Activated T-cell treated with anti-CD3 and anti-CD28 coated beads for 4 hours (primary cell): ENCODE data around the gene MARCKS.

ENCODE experiments used
- DNase-seq: peaks from one replicate; pipeline ENCODE4 v3.0.0-alpha.2; 2020

Gene MARCKS

DNA sequence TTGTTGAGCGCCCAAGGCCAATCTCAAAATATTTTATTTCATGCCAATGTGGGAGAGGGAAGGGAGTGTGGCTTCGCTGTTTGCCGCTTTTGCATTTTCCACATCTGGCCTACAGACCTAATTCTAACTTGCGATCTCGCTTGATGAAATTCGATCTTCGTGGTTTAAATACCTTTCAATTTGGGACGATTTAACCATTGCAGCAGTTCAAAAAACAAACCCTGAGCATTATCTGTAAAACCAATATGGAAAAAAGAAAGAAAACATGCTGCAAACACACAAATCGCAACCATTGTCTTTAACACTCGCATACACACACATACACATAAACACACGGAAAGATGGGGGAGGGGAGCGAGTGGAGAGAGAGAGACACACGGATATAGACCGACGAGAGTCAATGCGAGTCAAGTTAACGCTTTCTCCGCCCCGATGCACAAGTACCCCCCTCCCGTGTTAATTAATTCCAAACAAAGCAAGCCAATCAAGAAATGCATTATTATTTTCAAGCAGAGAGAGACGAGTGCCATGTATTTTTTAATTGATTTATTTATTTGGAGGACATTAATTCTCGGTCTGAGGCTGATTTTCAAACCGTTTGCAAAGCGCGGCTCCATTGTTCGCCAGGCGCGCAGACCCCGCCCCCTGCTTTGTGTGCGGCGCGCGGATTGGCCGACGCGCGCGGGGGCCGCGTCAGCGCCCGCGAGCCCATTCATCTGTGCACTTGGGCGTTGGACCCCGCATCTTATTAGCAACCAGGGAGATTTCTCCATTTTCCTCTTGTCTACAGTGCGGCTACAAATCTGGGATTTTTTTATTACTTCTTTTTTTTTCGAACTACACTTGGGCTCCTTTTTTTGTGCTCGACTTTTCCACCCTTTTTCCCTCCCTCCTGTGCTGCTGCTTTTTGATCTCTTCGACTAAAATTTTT lies at the start of gene MARCKS:
Gene MARCKS, plus strand, starts transcription at position 721 of the 931 bp plus-strand sequence. CDS start 401 bp downstream, outside the sequence.
- no peak for DNase-seq

DNA sequence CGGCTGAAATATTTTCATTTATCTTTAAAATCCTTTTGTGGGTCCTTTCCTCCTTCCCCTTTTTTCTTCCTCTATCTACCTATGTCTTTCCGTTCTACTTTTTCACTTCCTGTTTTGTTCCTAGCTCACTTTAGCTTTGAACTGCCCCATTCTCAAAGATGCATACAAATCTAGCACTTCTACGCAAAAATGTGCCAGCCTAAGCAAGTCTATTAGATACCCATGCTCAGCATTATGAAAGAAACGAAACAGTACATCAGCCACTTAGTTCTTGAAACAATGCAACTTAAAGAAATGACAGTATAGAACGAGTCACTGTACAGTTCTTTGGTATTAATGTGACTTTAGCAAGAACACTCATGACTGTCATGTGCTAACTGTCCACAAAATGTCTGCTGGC lies 47.3 kb upstream of the MARCKS start:
- no peak for DNase-seq

GRCh38 chr6:113813142-113813541 lies 44.0 kb upstream of the MARCKS start:
- no peak for DNase-seq

DNA sequence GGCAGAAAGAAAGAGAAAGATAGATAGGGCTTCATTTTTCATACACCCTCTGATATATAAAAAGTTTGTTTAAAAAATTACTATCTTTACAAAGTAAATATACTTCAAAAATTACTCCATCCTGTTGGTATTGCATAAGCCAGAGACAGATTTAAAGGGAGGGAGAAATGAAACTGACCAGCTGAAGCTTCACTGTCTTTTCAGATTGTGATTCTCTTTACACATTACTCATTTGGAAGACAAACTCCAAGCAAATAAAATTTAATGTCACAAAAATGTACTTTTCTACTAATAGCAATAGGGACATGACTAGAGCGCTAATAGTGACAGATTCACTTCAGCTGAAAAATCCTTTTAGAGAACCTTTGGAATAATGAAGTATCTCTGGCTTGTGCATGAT lies 38.6 kb upstream of the MARCKS start:
- no peak for DNase-seq

DNA sequence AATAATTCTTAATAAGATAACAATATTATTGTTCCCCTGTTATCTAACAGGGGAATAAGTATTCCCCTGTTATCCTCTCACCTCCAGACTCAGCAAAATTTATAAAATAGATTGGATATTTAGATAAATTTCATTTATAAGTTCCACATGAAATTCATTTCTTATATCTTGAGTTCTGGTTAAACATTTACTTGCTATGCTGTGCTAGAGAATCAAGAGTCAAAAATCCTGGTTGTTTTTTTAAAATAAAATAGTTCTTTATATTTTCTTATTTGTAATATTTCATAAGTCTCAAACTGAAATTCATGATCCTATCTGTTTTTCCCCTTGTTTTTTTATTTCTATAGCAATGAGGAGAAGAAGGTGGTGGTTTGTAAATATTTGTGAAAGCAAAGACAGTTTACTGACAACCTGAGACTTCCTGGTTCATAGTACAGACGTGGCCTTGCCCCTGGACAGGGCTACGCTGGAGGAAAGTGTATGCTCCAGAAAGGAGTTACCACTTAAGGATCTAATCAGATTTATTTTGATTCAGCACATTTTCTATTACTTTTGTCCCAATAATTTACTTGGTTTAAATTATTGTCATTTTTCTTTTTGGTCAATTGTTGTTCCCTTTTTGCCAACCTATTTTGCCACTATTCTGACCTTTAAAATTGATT lies 37.8 kb upstream of the MARCKS start:
- DNase-seq = no peak

DNA sequence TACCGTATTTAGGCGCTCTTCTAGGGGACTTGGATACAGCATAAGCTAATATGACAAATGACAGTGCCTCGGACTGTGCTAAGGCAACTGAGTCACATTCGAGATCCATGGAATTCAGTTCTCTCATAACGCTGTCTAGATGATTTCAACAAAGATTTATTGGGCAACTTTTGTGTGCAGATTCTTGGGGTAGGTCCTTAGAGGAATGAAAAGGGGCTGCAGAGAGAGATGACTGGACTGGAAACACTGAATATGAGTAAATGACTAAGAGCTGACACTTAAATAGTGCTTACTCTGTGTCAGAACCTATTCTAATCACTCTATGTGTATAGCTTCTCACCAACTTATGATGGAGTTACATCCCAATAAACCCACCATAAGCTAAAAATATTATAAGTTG lies 36.4 kb upstream of the MARCKS start:
- DNase-seq = no peak

DNA sequence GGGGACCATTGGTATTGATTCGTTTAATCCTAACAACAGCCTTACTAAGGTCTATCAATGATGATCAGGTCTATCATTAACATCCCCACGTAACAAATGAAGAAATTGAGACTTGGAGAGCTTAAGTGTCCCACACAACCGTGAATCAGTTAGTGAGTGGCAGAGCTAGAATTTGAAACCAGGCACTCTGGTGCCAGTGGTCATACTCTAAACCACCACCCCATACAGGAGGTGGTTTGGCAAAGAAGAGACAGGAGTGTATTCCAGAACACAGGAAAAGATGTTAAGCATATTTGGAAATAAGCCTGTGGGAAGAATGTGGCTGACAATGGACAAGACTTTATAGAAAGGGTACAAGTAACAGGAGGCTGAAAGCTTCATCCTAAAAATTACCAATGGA lies 35.7 kb upstream of the MARCKS start:
- no peak for DNase-seq

DNA sequence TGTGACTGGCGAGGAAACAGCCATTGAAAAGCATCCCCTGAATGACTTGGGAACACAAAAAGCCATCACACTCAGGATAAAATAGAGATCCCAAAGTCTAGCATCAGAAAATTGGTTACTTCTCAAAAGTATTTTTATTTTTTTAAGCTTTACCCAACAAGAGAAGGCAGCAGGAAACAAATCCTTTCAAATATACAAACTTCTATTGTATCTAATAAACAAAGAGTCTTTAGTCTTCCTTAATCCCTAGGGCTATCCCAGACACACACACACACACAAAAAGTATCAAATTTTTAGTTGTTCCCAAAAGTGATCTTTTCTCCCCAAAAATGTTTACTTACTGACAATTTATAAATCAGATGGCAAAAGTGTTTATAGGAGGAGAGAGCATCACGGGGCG lies 33.2 kb upstream of the MARCKS start:
- no peak for DNase-seq

GRCh38 chr6:113824411-113824810 lies 32.7 kb upstream of the MARCKS start:
- no peak for DNase-seq

DNA sequence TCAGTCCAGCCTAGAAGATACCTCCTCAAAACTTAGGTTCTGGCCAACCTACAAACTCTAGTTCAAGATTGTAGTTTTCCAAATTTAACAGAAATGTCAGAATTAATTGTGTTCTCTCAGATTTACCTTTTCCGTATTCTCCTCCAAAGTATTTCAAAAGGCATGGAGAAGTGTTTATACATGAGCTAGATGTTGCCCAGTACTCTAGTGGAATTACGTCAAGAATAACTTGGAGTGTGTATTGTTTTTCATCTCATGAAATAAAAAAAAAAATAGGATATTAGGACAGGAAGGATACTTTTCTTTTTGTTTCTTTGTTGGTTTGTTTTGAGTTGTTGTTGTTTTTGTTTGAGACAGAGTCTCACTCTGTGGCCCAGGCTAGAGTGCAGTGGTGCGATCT lies 32.3 kb upstream of the MARCKS start:
- DNase-seq = no peak

GRCh38 chr6:113825781-113826180 lies 31.4 kb upstream of the MARCKS start:
- DNase-seq = no peak

DNA sequence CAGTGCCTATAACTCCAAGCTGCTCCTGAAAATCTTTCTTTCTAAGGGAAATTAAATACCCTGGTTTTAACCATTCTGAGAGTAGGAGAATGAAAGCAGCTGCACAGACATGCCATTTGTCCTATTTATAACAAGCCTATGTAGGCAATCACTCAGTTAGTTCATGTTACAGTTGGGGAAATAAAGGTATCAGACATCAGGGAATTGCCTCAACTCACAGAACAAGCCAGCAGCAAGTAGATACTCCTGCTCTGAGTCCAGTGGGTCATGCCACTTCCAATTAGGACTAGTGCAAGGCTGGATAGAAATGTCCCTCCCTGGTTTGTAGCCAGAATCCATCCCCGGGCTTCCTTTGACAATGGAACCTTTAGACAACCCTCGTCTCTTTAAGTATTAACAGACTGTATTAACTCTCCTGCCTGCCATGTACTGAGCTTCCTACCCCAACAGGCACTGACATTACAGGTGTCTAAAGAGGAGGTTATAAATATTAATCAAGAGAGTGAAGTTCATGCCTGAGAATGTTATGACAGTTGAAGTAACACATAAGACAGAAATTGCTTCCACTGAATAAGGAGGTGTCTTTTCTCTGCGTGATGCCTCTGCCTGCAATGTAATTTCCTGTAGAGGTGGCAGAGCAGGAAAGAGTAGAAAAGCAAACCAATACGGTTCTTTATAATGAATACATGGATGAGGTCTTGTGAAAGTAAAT lies 28.0 kb upstream of the MARCKS start:
- DNase-seq = no peak

- no peak for DNase-seq
These were observed 27.5 kb upstream of the MARCKS start for GRCh38 chr6:113829696-113830045.

- DNase-seq = no peak
These were observed 27.0 kb upstream of the MARCKS start for GRCh38 chr6:113830140-113830539.

GRCh38 chr6:113833537-113833936 lies 23.6 kb upstream of the MARCKS start:
- DNase-seq = no peak

DNA sequence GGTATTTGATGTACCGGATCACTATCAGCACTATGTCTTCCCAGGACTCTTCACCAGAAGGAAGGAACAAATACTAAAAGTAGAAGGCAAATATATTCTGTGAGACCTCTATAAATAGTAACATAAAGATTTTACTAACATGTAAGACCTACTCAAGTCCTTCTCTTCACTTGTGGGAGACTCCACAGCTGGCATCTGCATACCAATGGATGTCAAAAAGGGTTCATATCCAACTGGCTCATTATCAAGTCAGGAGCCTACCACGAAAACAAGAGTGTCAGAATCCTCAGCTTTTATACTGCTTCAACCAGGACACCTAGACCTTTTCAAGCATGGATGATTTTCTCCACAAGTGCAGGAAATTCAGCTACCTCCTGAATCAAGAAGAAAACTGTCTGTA lies 20.0 kb upstream of the MARCKS start:
- no peak for DNase-seq

GRCh38 chr6:113842165-113842564 lies 15.0 kb upstream of the MARCKS start:
- DNase-seq = no peak

DNA sequence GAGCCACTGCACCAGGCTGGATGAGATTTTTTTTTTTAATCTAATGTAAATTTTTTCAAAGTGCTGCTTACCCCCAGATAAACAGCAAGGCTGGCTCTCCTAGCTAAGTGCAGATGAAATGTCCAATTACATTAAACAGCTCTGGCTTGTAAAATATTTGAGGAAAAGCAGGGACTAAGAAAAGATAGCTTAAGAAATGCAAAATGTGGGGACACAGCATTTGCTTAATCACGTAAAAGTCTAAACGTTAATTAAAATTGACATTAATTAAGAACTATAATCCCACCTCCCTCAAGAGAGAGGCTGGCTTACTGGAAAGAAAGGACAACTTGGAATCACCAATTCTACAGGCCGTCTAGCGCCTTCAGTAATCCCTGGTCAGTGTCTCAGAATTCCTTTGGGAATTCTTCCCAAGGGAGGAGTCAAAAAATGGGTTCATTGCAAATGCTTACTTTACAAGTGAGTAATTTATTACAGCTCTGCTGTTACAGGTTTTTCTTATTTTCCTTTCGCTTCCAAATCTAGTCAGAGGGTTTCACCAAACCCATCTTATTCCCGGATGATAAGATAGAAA lies 13.6 kb upstream of the MARCKS start:
- DNase-seq = no peak

- no peak for DNase-seq
These were observed 10.6 kb upstream of the MARCKS start for GRCh38 chr6:113846577-113846976.

DNA sequence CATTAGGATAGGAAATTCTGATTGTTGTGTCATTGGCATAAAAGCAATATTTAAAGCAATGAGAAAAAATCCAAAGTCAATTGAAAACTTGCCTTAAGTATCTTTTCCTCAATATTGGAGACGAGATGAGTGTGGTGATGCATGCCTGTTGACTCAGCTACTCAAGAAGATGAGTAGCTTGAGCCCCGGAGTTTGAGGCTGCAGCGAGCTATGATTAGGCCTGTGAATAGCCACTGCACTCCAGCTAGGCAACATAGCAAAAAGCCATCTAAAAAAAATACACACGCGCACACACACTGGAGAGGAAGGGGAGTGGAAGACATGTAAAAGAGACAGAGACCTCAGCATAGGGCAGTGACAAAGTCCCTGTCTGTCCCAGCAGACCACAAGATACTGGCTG lies 9.7 kb upstream of the MARCKS start:
- DNase-seq = no peak

DNA sequence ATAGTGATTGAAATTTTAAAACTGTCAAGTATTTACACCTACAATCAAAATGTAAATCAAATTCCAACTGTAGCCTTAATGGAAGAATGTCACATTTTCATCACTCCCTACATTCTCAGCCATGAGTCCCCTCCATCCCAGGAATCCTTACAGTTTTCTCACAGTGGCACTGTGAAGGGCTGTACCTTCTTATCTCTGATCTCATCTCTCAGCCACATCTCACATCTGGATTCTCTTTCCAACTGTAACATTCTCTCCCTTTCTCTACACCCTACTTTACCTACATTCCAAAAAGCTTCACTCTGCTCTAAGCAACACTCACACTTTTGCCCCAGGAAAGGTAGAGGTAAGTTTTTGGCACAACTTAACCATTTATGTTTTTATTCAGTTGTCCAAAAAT lies 8.9 kb upstream of the MARCKS start:
- DNase-seq = no peak

GRCh38 chr6:113848811-113849210 lies 8.3 kb upstream of the MARCKS start:
- DNase-seq = no peak

DNA sequence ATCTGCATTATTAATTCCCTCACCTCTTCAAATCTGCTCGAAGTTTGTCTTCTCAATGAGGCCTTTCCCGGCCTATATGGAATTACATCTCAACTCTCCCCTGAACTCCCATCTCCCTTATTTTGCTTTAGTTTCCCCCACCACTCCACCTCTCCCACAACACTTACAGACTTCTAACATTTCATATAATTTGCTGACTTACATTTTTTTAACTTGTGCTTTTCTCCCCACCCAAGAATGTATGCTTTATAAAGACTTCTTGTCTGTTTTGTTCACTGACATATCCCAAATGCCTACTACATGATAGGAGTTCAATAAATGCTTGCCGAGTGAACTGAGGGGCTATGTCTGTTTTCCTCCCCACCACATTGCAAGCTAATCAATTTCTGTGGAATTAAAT lies 3.9 kb upstream of the MARCKS start:
- DNase-seq = no peak
